C4-2B (cell line): ENCODE data around the gene KCNN4.
"Not testable (repeated sequence)": the region's sequence is repeated elsewhere in the genome, so short reads cannot be mapped to it uniquely, and the experiment has no call there.

Experiments used
- H3K27ac ChIP-seq: fragments of 450-650 bp; 2 replicates; pipeline ENCODE4 v1.5.1; 2017
- CTCF ChIP-seq: fragments of 450-650 bp; conservative IDR thresholded peaks from 2 replicates; pipeline ENCODE4 v1.5.1; 2017; ENCODE audit warnings: mild to moderate bottlenecking
- ZFX ChIP-seq: fragments of 450-650 bp; IDR thresholded peaks from 2 replicates; pipeline ENCODE4 v1.6.1; 2017

KCNN4 gene

GRCh38 chr19:43780706-43781525, at the start of gene KCNN4:
Gene KCNN4, minus strand, starts transcription at chr19:43780973. Its CDS starts 112 bp downstream, at chr19:43780861.
- TF ChIP-seq CTCF (no peak), ZFX (no peak)
- H3K27ac ChIP-seq, result no peak within 1 kb of the TSS

DNA sequence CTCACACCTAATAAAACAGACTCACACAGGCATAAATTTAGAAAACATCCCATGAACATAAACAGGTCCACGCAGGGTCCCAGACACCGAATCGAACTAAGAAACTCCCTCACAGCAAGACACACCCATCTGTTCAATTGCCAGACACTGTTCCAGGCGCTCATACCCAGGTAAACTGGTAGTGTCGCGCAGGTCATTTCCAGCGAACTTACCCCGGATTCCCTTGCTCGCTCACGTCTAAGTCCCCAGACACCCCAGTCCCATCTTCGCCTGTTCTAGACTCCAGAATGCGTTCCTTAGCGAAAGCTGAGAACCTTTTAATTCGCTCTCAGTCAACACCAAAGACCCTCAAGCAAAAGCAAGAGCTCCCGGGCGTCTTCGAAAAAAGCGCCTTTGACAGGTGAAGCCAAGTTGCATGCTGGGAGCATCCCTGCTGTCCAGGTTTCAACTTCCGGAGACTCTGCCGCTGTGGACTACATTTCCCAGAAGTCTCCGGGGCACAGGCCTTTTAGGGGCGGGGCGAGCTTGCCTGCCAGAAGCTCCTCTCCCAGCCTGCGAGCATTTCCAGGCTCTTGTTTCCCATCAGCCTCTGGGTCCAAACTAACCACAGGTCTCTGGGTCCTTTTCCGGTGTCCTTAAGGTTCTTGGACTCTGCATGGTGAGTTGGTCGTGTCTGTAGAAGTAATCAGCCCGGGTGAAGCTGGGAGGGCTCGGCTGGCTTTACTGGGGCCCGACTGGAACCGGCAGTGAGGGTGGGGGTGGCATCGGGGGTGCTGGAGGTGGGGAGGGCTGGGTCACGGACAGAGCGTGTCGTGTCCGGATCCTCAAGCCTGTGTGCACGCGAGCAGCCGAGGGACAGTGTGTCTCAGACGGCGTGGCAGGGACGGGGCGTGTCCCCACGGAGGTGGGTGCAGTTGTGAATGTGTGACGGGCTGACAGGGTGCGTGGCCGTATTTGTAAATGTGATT, 46.3 kb upstream of the KCNN4 start, which contains the start of gene ZNF283:
Gene ZNF283 (plus strand): TSS at position 535 of the 968 bp plus-strand sequence. CDS start 6,184 bp downstream, outside the sequence.
- peak within 1 kb of the TSS; percentile 67 for H3K27ac ChIP-seq

DNA sequence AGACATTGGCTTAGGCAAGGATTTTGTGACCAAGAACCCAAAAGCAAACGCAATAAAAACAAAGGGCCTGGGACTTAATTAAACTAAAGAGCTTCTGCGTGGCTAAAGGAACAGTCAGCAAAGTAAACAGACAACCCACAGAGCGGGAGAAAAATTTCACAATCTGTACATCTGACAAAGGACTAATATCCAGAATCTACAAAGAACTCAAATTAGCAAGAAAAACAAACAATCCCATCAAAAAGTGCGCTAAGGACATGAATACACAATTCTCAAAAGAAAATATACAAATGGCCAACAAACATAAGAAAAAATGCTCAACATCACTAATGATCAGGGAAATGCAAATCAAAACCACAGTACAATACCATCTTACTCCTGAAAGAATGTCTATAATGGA, 43.8 kb upstream of the KCNN4 start:
- not testable (repeated sequence) for H3K27ac ChIP-seq

More for the DNA sequence above, 46.3 kb upstream of the KCNN4 start, which contains the start of gene ZNF283:
- TF ChIP-seq ZFX (no peak), CTCF (no peak)

DNA sequence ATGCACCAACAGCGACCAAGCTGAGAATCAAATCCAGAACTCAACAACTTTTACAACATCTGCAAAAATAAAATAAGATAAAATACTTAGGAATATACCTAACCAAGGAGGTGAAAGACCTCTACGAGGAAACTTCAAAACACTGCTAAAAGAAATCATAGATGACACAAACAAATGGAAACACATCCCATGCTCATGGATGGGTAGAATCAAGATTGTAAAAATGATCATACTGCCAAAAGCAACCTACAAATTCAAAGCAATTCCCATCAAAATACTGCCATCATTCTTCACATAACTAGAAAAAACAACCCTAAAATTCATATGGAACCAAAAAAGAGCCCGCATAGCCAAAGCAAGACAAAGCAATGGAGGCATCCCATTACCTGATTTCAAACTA, 43.1 kb upstream of the KCNN4 start:
- not testable (repeated sequence) for H3K27ac ChIP-seq

GRCh38 chr19:43820884-43821215, 40.1 kb upstream of the KCNN4 start:
- TF ChIP-seq CTCF (no peak), ZFX (no peak)
- no peak overlapping the region for H3K27ac ChIP-seq

DNA sequence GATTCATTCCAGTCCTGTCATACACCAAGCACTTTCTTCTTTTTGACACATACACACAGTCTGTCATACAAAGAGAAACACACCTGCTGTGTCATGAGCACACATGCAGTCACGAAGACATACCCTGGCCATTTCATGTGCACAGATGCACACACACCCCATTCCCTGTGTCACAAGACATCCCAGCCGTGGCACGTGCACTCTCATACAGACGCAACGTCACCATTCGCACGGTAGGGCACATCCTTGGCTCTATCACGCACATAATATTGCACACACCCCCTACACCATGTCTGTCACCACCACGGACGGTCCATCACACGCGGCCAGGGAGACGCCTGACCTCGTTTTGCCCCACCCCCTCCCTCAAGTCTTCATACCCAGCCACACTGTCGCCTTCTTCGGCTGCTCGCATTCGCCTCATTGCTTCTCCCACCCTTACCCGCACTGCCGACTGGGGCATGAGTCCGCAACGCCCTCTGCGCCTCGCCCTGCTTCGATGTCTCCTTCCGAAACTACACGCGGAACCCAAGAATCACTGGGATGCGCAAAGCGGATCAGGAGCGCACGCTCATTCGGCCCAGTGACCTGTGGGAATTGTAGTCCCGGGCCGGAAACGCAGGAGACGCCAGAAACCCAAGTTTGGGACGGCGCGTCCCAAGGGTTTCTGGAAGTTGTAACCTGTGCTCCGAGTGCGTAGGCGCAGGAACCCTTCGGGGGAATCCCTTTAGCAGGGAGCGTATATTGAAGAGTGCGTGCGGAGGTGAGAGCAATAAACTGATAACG, 39.5 kb upstream of the KCNN4 start:
- no peak overlapping the region for H3K27ac ChIP-seq
- TF ChIP-seq CTCF (no peak), ZFX (no peak)

- TF ChIP-seq ZFX (no peak), CTCF (no peak)
- no peak overlapping the region for H3K27ac ChIP-seq
These were observed 37.7 kb upstream of the KCNN4 start for GRCh38 chr19:43818500-43818899.

DNA sequence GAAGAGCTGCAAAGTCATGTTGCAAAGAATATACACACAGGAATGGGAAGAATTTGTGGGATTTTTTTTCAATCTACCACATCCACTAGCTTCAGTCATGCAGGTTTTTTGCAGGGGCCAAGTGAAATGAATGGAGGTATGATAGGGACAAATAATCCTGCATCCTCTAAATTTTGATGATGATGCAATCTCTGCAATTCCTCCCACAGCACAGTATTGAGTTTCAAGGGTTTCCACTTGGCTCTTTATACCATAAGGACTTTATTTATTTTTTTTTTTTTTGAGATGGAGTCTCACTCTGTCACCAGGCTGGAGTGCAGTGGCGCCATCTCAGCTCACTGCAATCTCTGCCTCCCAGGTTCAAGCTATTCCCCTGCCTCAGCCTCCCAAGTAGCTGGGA, 36.7 kb upstream of the KCNN4 start:
- not testable (repeated sequence) for H3K27ac ChIP-seq
